Muscle of leg (tissue), 11 donors: ENCODE data around the gene MFSD12. TPM values are rescaled to one million over a fixed set of nuclear protein-coding genes. Genes with fewer than 3 reads are reported as not detected.

Source experiments
- DNase-seq: peaks from one replicate; pipeline ENCODE4 v3.0.0; 2013
- H3K27ac ChIP-seq: one replicate; pipeline ENCODE4 v1.5.1; 2013; ENCODE audit warnings: mild to moderate bottlenecking, low read length, control low read depth
- H3K27me3 ChIP-seq: one replicate; pipeline ENCODE4 v1.6.1; 2013; ENCODE audit warnings: low read length; ENCODE audit not compliant: control insufficient read depth, insufficient read depth
- H3K36me3 ChIP-seq: one replicate; pipeline ENCODE4 v1.6.1; 2013; ENCODE audit warnings: low read length; ENCODE audit not compliant: control insufficient read depth, insufficient read depth
- H3K4me1 ChIP-seq: one replicate; pipeline ENCODE4 v1.6.1; 2013; ENCODE audit warnings: low read length; ENCODE audit not compliant: control insufficient read depth, insufficient read depth
- H3K4me3 ChIP-seq: one replicate; pipeline ENCODE4 v1.5.1; 2013; ENCODE audit warnings: low read length, control low read depth
- H3K9me3 ChIP-seq: replicated peaks from 2 replicates; pipeline ENCODE4 v1.6.1; 2013; ENCODE audit warnings: low read depth, low read length; ENCODE audit not compliant: control insufficient read depth
- WGBS: methylation state at CpG from one replicate; pipeline ENCODE4 v1.1.5; 2013; ENCODE audit warnings: missing lambda C conversion rate; ENCODE audit not compliant: insufficient coverage; 5-methylcytosine and 5-hydroxymethylcytosine counted together
- polyA plus RNA-seq, 8 donors: library from polyadenylated mRNA; unstranded; fragments of 120-200 nt; gene quantifications; one replicate each; pipeline versions ENCODE4 v1.2.1 to v1.2.3, GENCODE V29; 2013; ENCODE audit warnings: inconsistent platforms in 1 of 8, low replicate concordance in 1 of 8; ENCODE audit not compliant: insufficient read length in 8 of 8, insufficient read depth in 1 of 8
- total RNA-seq: library from RNA; stranded (reverse); fragments of 120-200 nt; gene quantifications from one replicate; pipeline ENCODE4 v1.2.4, GENCODE V29; 2013

The MFSD12 gene
- total and polyA plus RNA-seq, 9 donors, result 15.3 to 39.7 (median 27.6) TPM

GRCh38 chr19:3556423-3556977 lies 886 bp downstream of the MFSD12 start:
- WGBS, result 30% methylated on average over 9 of the region's 9 CpGs
- H3K27me3 ChIP-seq, result no peaks in the 10 kb centered on the region
- H3K27ac ChIP-seq, result no peak overlapping the region
- H3K36me3 ChIP-seq, result no peaks in the 10 kb centered on the region
- no peak for DNase-seq
- H3K9me3 ChIP-seq, result no peaks in the 10 kb centered on the region
- peaks cover 18% of the 10 kb centered on the region for H3K4me1 ChIP-seq
- peak overlapping the region; percentile 55 for H3K4me3 ChIP-seq

DNA sequence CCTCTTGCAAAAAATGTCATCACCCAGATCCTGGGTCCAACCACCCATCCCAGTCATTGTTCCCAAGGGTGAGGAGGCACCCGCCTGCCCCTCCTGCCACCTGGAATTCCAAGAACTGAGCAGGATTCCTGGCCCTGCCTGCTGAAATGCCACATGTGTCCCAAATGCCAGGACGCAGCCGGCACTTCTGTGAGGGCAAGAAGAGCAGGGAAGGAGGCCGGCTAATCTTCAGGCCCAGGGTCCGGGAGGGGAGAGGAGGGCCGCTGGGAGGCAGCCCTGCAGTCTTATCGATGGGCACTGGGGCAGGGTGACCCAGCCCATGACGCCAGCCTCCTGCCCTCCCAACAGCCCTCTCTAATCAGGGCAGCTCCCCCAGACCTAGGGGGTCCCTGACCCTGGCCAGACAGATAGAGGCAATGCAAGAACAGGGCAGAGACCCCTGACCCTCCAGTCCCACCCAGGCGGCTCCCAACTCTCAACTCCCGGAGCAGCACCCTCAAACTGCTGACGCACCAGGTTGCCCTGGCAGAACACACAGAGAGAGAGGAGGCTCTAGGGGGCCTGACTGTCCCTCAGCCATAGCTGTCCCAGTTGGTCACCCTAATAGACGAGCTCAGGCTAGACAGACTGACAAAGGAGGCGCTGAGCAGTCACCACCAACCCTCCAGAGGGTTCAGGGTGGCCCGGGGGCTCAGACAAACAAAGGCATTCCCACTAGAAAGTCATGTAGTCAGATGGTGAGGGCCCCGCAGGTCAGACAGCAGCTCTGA lies 1.5 kb downstream of the MFSD12 start:
- WGBS, result 78% methylated on average over 8 of the region's 15 CpGs
- Histone ChIP-seq H3K9me3 (no peaks in the 10 kb centered on the region), H3K27ac (no peak overlapping the region), H3K27me3 (no peaks in the 10 kb centered on the region), H3K4me3 (no peak overlapping the region), H3K4me1 (peaks cover 18% of the 10 kb centered on the region), H3K36me3 (no peaks in the 10 kb centered on the region)
- no peak for DNase-seq

- Histone ChIP-seq H3K9me3 (no peaks in the 10 kb centered on the region), H3K4me1 (peaks cover 18% of the 10 kb centered on the region), H3K27ac (peak overlapping the region; percentile 20), H3K27me3 (no peaks in the 10 kb centered on the region), H3K4me3 (no peak overlapping the region), H3K36me3 (no peaks in the 10 kb centered on the region)
- WGBS, result 56% methylated on average over 5 of the region's 21 CpGs
- no peak for DNase-seq
Observed at GRCh38 chr19:3554254-3555083, 2.9 kb downstream of the MFSD12 start.

GRCh38 chr19:3551792-3552095 lies 5.6 kb downstream of the MFSD12 start:
- Histone ChIP-seq H3K9me3 (no peaks in the 10 kb centered on the region), H3K27ac (no peak overlapping the region), H3K4me1 (peaks cover 14% of the 10 kb centered on the region), H3K4me3 (no peak overlapping the region), H3K27me3 (no peaks in the 10 kb centered on the region), H3K36me3 (peaks cover 10% of the 10 kb centered on the region)
- no peak for DNase-seq
- WGBS, result 82% methylated on average over 8 of the region's 9 CpGs

DNA sequence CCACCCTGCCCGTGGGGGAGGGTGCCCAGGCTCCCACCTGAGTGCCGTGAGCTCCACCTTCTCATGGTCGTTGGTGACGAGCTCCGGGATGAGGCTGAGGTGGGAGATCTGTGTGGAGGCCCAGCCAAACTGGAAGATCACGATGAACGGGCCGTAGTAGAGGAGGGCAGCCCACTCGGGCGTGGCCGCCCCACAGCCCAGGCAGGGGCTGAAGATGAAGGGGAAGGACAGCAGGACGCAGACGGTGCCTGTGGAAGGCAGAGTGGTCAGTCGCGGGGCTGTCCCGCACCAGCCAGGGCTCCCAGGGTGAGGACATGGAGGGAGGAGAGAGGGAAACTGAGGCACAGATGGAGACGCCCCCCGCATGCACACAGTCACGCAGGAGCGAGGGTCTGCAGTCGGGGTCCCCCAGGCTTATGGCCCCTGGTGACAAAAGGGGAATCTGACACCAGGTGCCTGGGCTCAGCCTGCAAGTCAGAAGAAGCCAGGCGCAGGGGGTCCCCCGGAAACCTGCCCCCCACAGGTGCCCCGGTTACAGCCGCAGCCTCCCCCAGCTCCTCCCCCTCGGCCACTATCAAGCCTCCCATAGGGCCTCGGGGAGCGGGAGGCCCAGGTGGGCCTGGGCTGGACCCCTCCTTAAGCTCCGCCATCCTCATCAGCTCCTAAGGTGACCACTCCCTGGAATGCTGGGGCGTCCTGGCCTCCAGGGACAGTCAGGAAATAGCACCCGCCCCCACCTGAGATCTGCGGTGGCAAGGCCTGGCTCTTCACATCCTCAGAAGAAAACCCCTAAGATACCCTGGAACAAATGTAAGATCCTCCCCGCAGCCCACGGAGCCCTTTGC lies 6.2 kb downstream of the MFSD12 start:
- Histone ChIP-seq H3K27ac (no peak overlapping the region), H3K36me3 (peaks cover 14% of the 10 kb centered on the region), H3K9me3 (no peaks in the 10 kb centered on the region), H3K27me3 (no peaks in the 10 kb centered on the region), H3K4me1 (peaks cover 8% of the 10 kb centered on the region), H3K4me3 (no peak overlapping the region)
- WGBS, result 86% methylated on average over 27 of the region's 34 CpGs
- no peak for DNase-seq

DNA sequence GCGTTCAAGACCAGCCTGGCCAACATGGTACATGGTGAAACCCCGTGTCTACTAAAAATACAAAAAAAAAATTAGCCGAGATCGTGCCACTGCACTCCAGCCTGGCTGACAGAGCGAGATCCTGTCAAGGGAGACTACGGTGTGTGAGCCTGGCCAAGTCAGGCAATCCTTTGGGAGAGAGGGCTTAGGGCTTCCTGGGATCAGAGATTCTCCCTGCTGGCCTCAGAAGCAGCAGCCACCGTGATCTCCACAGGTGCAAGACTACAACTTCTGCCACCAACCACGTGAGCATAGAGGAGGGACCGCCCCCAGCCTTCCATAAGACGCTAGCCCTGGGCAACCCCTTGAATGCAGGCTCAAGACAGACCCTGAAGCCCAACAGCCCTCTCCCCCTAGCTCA lies 7.6 kb downstream of the MFSD12 start:
- Histone ChIP-seq H3K4me3 (no peak overlapping the region), H3K36me3 (peaks cover 25% of the 10 kb centered on the region), H3K27ac (no peak overlapping the region), H3K9me3 (no peaks in the 10 kb centered on the region), H3K4me1 (peaks cover 5% of the 10 kb centered on the region), H3K27me3 (no peaks in the 10 kb centered on the region)
- DNase-seq, result no peak
- WGBS, result 88% methylated on average over 7 of the region's 10 CpGs

DNA sequence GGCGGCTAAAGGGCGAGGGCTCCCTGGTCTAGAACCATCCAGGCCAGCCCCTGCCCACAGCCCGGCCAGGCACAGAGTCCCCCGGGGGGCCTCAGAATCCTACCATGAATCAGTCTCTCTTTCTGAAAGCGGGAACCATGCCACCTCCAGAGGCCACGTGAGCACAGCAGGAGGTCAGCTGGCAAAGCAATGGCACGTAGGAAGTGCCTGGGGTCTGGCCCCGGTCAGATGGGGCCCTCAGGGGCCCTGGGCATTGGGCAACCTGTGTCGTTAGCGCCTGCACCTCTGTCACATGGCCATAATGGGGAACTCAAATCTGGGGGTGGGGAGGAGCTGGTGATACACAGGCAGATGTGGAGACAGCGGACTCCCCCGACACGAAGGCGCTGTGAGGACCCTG lies 8.8 kb downstream of the MFSD12 start:
- H3K27me3 ChIP-seq, result no peaks in the 10 kb centered on the region
- H3K4me1 ChIP-seq, result no peaks in the 10 kb centered on the region
- H3K36me3 ChIP-seq, result peaks cover 29% of the 10 kb centered on the region
- 65% methylated on average over 13 of the region's 14 CpGs for WGBS
- H3K9me3 ChIP-seq, result no peaks in the 10 kb centered on the region
- no peak for DNase-seq
- H3K27ac ChIP-seq, result no peak overlapping the region
- no peak overlapping the region for H3K4me3 ChIP-seq

GRCh38 chr19:3547767-3548282 lies 9.6 kb downstream of the MFSD12 start:
- Histone ChIP-seq H3K4me3 (no peak overlapping the region), H3K36me3 (peaks cover 29% of the 10 kb centered on the region), H3K27me3 (no peaks in the 10 kb centered on the region), H3K27ac (no peak overlapping the region), H3K9me3 (no peaks in the 10 kb centered on the region), H3K4me1 (no peaks in the 10 kb centered on the region)
- 85% methylated on average over 35 of the region's 36 CpGs for WGBS
- peak; percentile 1 for DNase-seq

DNA sequence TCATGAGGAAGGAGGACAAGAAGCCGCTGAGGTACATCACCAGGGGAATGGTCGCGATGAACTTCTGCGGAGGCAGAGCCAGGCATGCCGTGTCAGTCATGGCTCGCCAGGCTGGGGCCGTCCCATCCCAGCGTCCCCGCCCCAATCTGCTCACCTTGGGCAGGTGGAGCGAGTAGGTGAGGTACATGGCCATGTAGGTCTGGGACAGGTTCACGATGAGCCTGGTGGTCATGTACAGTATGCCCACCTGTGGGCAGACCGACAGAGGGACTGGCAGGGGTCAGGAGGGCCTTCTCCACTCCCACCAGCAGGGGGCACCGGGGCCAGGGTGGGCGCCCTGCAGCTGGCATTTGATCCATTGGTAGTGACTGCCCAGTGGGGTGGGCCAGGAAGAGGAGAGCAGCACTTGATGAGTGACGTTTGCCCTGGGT lies 10.1 kb downstream of the MFSD12 start:
- Histone ChIP-seq H3K27ac (no peak overlapping the region), H3K27me3 (no peaks in the 10 kb centered on the region), H3K9me3 (no peaks in the 10 kb centered on the region), H3K4me3 (no peak overlapping the region), H3K4me1 (no peaks in the 10 kb centered on the region), H3K36me3 (peaks cover 29% of the 10 kb centered on the region)
- 90% methylated on average over 14 of the region's 15 CpGs for WGBS
- no peak for DNase-seq
